Naive thymus-derived CD4-positive, alpha-beta T cell (primary cell): ENCODE measurements around the gene RHEBL1. TPM values are rescaled to one million over a fixed set of nuclear protein-coding genes. Genes with fewer than 3 reads are reported as not detected.

ENCODE experiments used
- ATAC-seq: fragments of 150-1000 bp; cut with Tn5 transposase; 2 replicates; pipeline ENCODE4 v1.10.0; 2021; ENCODE audit warnings: mild to moderate bottlenecking, moderate library complexity
- CTCF ChIA-PET: fragments of 350-600 bp; sonication (Branson Sonifier 250); formaldehyde crosslinking; loops from one replicate; lab custom pipeline; 2021; ENCODE audit warnings: antibody characterized with exemption; lab: Charles Lee
- POLR2A ChIA-PET: fragments of 350-600 bp; sonication (Branson Sonifier 250); formaldehyde crosslinking; loops from one replicate; lab custom pipeline; 2021; ENCODE audit warnings: antibody characterized with exemption, inconsistent platforms; lab: Charles Lee
- DNase-seq, 9 donors: peaks; one replicate each; pipeline versions ENCODE4 v3.0.0 to v3.0.0-alpha.2; 2020 to 2022; ENCODE audit warnings: mixed read lengths in 1 of 9
- H3K27ac ChIP-seq: one replicate; pipeline ENCODE4 v1.7.0; 2013; ENCODE audit warnings: mild to moderate bottlenecking, low read depth, low read length, moderate library complexity
- H3K27me3 ChIP-seq, 2 donors: one replicate each; pipeline ENCODE4 v1.7.0; 2013; ENCODE audit warnings: low read length in 2 of 2, mild to moderate bottlenecking in 2 of 2, moderate library complexity in 2 of 2; ENCODE audit not compliant: control insufficient read depth in 2 of 2, insufficient read depth in 2 of 2
- H3K36me3 ChIP-seq, 3 experiments: 1 replicate in 2 of 3; 2 replicates in 1 of 3; pipeline ENCODE4 v1.7.0; 2013; ENCODE audit warnings: low read length in 3 of 3, mild to moderate bottlenecking in 3 of 3, moderate library complexity in 1 of 3; ENCODE audit not compliant: insufficient read depth in 3 of 3, control insufficient read depth in 2 of 3
- H3K4me1 ChIP-seq, 2 donors: one replicate each; pipeline ENCODE4 v1.7.0; 2013; ENCODE audit warnings: low read length in 2 of 2, mild to moderate bottlenecking in 2 of 2, moderate library complexity in 1 of 2; ENCODE audit not compliant: control insufficient read depth in 2 of 2, insufficient read depth in 2 of 2
- H3K4me3 ChIP-seq: 2 replicates; pipeline ENCODE4 v1.7.0; 2013; ENCODE audit warnings: mild to moderate bottlenecking, low read length
- H3K9me3 ChIP-seq, 3 experiments: 1 replicate in 2 of 3; 2 replicates in 1 of 3; pipeline ENCODE4 v1.7.0; 2013; ENCODE audit warnings: low read length in 3 of 3; ENCODE audit not compliant: control insufficient read depth in 2 of 3
- H3K27ac Mint-ChIP-seq, 9 donors: one replicate each; pipeline ENCODE4 v1.8.0; 2020 to 2022; ENCODE audit warnings: mixed read lengths in 9 of 9, mild to moderate bottlenecking in 8 of 9, moderate library complexity in 5 of 9, inconsistent platforms in 2 of 9
- H3K27me3 Mint-ChIP-seq, 5 donors: one replicate each; pipeline ENCODE4 v1.8.0; 2021 to 2022; ENCODE audit warnings: mixed read lengths in 5 of 5, mild to moderate bottlenecking in 1 of 5
- H3K36me3 Mint-ChIP-seq, 5 donors: one replicate each; pipeline ENCODE4 v1.8.0; 2020 to 2022; ENCODE audit warnings: mixed read lengths in 5 of 5, mild to moderate bottlenecking in 3 of 5, inconsistent platforms in 1 of 5
- H3K4me1 Mint-ChIP-seq, 7 donors: one replicate each; pipeline ENCODE4 v1.8.0; 2020 to 2022; ENCODE audit warnings: mixed read lengths in 7 of 7, mild to moderate bottlenecking in 3 of 7, inconsistent platforms in 1 of 7
- H3K4me3 Mint-ChIP-seq, 10 donors: one replicate each; pipeline ENCODE4 v1.8.0; 2020 to 2022; ENCODE audit warnings: mild to moderate bottlenecking in 10 of 10, mixed read lengths in 10 of 10, moderate library complexity in 6 of 10, inconsistent platforms in 2 of 10
- H3K9me3 Mint-ChIP-seq, 11 donors: one replicate each; pipeline ENCODE4 v1.8.0; 2020 to 2022; ENCODE audit warnings: mixed read lengths in 11 of 11, mild to moderate bottlenecking in 4 of 11, inconsistent platforms in 1 of 11, moderate library complexity in 1 of 11
- intact Hi-C, 2 donors: fragments of 100-400 bp; cut with micrococcal nuclease; formaldehyde crosslinking; loops; one replicate each; pipeline ENCODE4 v1.15.1; 2023
- polyA plus RNA-seq, 2 donors: library from polyadenylated mRNA; unstranded; fragments of 300-500 nt; fragmentation: Illumina TruSeq; gene quantifications; one replicate each; pipeline ENCODE4 v1.2.3, GENCODE V29; 2021
- total RNA-seq, 6 experiments: library from RNA in 5 of 6; stranded (reverse) in 5 of 6; gene quantifications; 1 replicate in 5 of 6; 2 replicates in 1 of 6; pipeline ENCODE4 v1.2.3 and lab custom pipeline; 2021 to 2026

The RHEBL1 gene
- total and polyA plus RNA-seq, 7 experiments from 2014 or later: 1.8 to 9.4 (median 3.3) TPM

DNA sequence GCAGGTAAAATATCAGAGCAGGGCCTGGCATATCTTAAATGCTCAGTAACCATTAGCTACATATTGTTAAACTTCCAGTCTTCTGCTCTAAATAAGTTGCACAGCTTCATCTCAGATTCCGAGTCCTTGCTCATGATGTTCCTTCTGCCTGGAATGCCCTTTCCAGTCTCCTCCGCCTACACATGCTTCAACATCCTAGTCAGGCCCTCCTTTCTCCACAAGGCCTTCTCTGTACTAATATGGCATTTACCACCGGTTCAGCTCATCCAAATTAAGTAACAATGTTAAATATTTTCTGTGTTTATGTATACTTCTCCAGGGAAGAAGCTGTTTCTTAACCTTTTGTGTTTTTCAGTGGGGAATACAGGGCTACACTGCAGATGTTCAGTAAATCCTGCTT is 16.3 kb upstream of the RHEBL1 start:
- H3K27me3 Mint-ChIP-seq: peaks cover 15 to 46% (median 30%) of the 10 kb centered on the region in 5 donors
- ATAC-seq: no peak
- POLR2A ChIA-PET: interaction anchor here (1.7 kb wide), 2 partner anchors 44 to 103 kb away, joined by 6 read pairs; partner anchors contain the start of gene TUBA1A
- CTCF ChIA-PET: interaction anchor here (0.6 to 5.8 kb wide), 11 partner anchors 8 to 326 kb away, joined by 3 to 55 read pairs (median 3); partner anchors contain the start of genes DHH, RHEBL1 and TUBA1B
- H3K4me1 Mint-ChIP-seq: peaks cover 9 to 38% (median 23%) of the 10 kb centered on the region in 7 donors
- intact Hi-C loops: no loop called here
- H3K27me3 ChIP-seq: peaks cover 14 to 22% of the 10 kb centered on the region in 2 donors
- H3K27ac Mint-ChIP-seq: no peak overlapping the region
- DNase-seq: no peak
- H3K9me3 ChIP-seq: no peaks in the 10 kb centered on the region
- H3K36me3 Mint-ChIP-seq: no peaks in the 10 kb centered on the region
- no peaks in the 10 kb centered on the region for H3K36me3 ChIP-seq
- H3K4me1 ChIP-seq: peaks cover 25 to 28% of the 10 kb centered on the region in 2 donors
- H3K27ac ChIP-seq: no peak overlapping the region
- H3K9me3 Mint-ChIP-seq: peaks cover 0 to 2% (median 0%) of the 10 kb centered on the region in 11 donors
- H3K4me3 Mint-ChIP-seq: no peak overlapping the region
- H3K4me3 ChIP-seq: no peak overlapping the region

DNA sequence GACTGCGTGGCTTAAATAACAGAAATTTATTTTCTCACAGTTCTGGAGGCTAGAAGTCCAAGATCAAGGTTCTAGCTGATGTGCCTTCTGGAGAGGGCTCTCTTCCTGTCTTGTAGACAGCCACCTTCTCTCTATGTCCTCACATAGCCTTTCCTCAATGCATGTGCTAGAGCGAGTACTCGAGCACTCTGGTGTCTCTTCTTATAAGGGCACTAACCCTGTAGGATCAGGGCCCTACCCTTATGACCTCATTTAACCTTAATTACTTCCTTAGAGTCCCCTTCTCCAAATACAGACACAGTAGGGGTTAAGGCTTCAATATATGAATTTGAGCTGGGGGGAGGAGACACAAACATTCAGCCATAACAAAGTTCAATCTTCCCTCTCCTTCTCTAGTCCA is 14.7 kb upstream of the RHEBL1 start:
- Histone ChIP-seq H3K4me3 (no peak overlapping the region), H3K27me3 (peaks cover 10 to 11% of the 10 kb centered on the region in 2 donors), H3K4me1 (peaks cover 11 to 13% of the 10 kb centered on the region in 2 donors), H3K36me3 (no peaks in the 10 kb centered on the region), H3K27ac (no peak overlapping the region), H3K9me3 (no peaks in the 10 kb centered on the region)
- no peaks in the 10 kb centered on the region for H3K36me3 Mint-ChIP-seq
- peaks cover 5 to 32% (median 18%) of the 10 kb centered on the region in 5 donors for H3K27me3 Mint-ChIP-seq
- no peak for DNase-seq
- H3K4me1 Mint-ChIP-seq: peaks cover 0 to 26% (median 9%) of the 10 kb centered on the region in 7 donors
- ChIA-PET POLR2A (interaction anchor here (1.1 to 1.5 kb wide), 3 partner anchors 19 to 46 kb away, joined by 3 to 5 read pairs (median 4); no protein-coding TSS in a partner anchor), CTCF (interaction anchor here (0.7 to 5.8 kb wide), 6 partner anchors 15 to 1040 kb away, joined by 3 to 55 read pairs (median 4); partner anchors contain the start of gene RHEBL1)
- H3K4me3 Mint-ChIP-seq: no peak overlapping the region
- ATAC-seq: no peak
- H3K27ac Mint-ChIP-seq: no peak overlapping the region
- intact Hi-C loops: no loop called here
- no peaks in the 10 kb centered on the region for H3K9me3 Mint-ChIP-seq

DNA sequence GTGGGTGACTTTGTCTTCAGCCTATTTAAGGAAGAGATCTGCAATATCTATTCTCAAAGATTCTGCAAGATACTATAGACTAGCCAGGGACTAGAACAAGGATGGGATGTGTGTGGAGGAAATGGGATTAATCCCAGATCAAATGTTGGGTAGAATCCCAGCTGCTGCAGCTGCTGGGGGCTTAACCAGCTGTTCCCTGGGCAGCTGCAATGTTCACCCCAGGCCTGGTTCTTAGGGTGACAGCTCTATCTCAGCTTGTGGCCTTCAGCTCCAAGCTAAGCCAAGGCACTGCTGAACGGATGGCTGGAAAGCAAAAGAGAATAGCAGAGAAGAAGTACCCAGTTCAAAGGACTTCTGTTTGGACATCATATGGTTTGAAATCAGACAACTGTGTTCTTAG is 10.0 kb upstream of the RHEBL1 start:
- Mint-ChIP-seq H3K27ac (no peak overlapping the region), H3K4me3 (no peak overlapping the region), H3K27me3 (peaks cover 0 to 7% (median 4%) of the 10 kb centered on the region in 5 donors), H3K36me3 (no peaks in the 10 kb centered on the region), H3K4me1 (no peaks in the 10 kb centered on the region), H3K9me3 (no peaks in the 10 kb centered on the region)
- H3K27ac ChIP-seq: no peak overlapping the region
- ATAC-seq (no peak), DNase-seq (no peak)
- H3K4me3 ChIP-seq: no peak overlapping the region
- ChIA-PET POLR2A (interaction anchor here (1.2 to 1.7 kb wide), 2 partner anchors 10 to 51 kb away, joined by 3 to 5 read pairs; partner anchors contain the start of genes RHEBL1 and TUBA1B), CTCF (no interaction called here)
- no peaks in the 10 kb centered on the region for H3K27me3 ChIP-seq
- intact Hi-C loops: no loop called here
- H3K36me3 ChIP-seq: no peaks in the 10 kb centered on the region
- H3K9me3 ChIP-seq: no peaks in the 10 kb centered on the region
- no peaks in the 10 kb centered on the region for H3K4me1 ChIP-seq

DNA sequence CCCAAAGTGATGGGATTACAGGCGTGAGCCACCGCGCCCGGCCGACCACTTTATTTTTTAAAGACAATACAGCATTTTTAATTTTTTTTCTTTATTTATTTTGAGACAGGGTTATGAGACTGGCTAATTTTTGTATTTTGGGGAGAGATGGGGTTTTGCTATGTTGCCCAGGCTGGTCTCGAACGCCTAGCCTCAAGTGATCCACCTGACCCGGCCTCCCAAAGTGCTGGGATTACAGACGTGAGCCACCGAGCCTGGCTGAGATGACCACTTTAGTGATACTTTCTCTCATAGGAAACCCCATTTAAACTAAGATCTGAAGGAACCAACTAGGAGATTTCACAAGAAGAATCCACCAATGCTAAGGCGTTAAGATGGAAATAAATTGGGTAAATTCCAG is 1.2 kb upstream of the RHEBL1 start:
- ATAC-seq (no peak), DNase-seq (no peak)
- no peaks in the 10 kb centered on the region for H3K36me3 Mint-ChIP-seq
- peaks cover 14 to 31% (median 18%) of the 10 kb centered on the region in 7 donors for H3K4me1 Mint-ChIP-seq
- no peaks in the 10 kb centered on the region for H3K27me3 Mint-ChIP-seq
- intact Hi-C loops: loop anchor here (1.0 kb wide), 7 partner anchors 15 to 252 kb away; partner anchors contain the start of genes TUBA1A (in 2 of the 2), LMBR1L (in 1 of the 2), PRKAG1 (in 1 of the 2) and TROAP (in 1 of the 2)
- peak overlapping the region in 1 of 9 donors; percentile 32 for H3K27ac Mint-ChIP-seq
- no peaks in the 10 kb centered on the region for H3K27me3 ChIP-seq
- H3K36me3 ChIP-seq: no peaks in the 10 kb centered on the region
- ChIA-PET POLR2A (interaction anchor here (1.0 to 1.9 kb wide), 2 partner anchors 29 to 118 kb away, joined by 3 to 17 read pairs; partner anchors contain the start of gene TUBA1A), CTCF (interaction anchor here (1.5 kb wide), 1 partner anchor 23 kb away, joined by 5 read pairs; the partner anchor contains the start of gene DHH)
- H3K27ac ChIP-seq: no peak overlapping the region
- no peaks in the 10 kb centered on the region for H3K9me3 ChIP-seq
- peaks cover 0 to 2% (median 0%) of the 10 kb centered on the region in 11 donors for H3K9me3 Mint-ChIP-seq
- peaks cover 5 to 13% of the 10 kb centered on the region in 2 donors for H3K4me1 ChIP-seq
- H3K4me3 ChIP-seq: no peak overlapping the region
- peak overlapping the region in 3 of 10 donors; percentile 25 to 99 (median 38) for H3K4me3 Mint-ChIP-seq

DNA sequence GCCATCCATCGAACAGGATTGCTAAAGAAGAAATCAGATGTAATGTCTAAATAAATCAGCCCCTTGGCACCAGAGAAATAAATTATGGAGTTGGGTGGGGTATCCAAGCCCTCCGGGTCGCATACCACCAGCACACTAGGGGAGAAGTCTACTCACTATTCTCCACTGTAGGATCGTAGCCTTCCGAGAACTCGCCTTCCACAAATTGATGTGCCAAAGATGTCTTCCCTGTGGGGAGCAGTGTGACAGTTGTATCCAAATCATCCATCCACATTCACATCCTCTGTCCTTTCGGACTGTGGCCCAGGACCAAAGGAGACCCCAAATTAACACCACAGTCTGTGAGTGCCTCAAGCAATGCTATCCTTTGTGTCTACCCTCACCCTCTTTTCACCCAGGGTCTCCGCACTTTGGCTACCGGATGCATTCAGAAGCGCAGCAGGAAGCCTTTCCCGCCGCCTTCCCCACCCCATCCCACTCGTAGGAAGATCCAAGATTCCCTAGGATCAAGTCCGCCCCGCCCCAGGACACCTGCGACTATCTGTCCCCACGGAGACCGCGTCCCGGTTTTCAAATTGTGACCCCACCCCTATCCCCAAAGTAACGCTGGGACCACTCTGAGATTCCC is 786 bp downstream of the RHEBL1 start:
- H3K4me3 Mint-ChIP-seq: peak overlapping the region; percentile 86 to 99 (median 96)
- H3K9me3 Mint-ChIP-seq: peaks cover 0 to 2% (median 0%) of the 10 kb centered on the region in 11 donors
- peak overlapping the region; percentile 74 for H3K27ac ChIP-seq
- DNase-seq: no peak
- ChIA-PET POLR2A (interaction anchor here (0.7 to 2.0 kb wide), 7 partner anchors 10 to 911 kb away, joined by 4 to 17 read pairs (median 4); partner anchors contain the start of genes KMT2D, TUBA1A and TUBA1B), CTCF (interaction anchor here (0.8 to 6.6 kb wide), 5 partner anchors 16 to 166 kb away, joined by 3 to 55 read pairs (median 4); no protein-coding TSS in a partner anchor)
- ATAC-seq: no peak
- peaks cover 0 to under 1% (median 0%) of the 10 kb centered on the region in 5 donors for H3K36me3 Mint-ChIP-seq
- H3K4me3 ChIP-seq: peak overlapping the region; percentile 99
- H3K27ac Mint-ChIP-seq: peak overlapping the region; percentile 77 to 92 (median 86)
- no peaks in the 10 kb centered on the region for H3K9me3 ChIP-seq
- H3K4me1 ChIP-seq: peaks cover 5 to 13% of the 10 kb centered on the region in 2 donors
- intact Hi-C loops: loop anchor here (1.0 to 10.0 kb wide), 5 partner anchors 9 to 469 kb away; partner anchors contain the start of genes KMT2D (in 2 of the 2), CCNT1 (in 1 of the 2) and TUBA1C (in 1 of the 2)
- H3K27me3 ChIP-seq: no peaks in the 10 kb centered on the region
- H3K36me3 ChIP-seq: no peaks in the 10 kb centered on the region
- H3K4me1 Mint-ChIP-seq: peaks cover 16 to 33% (median 21%) of the 10 kb centered on the region in 7 donors
- H3K27me3 Mint-ChIP-seq: no peaks in the 10 kb centered on the region

DNA sequence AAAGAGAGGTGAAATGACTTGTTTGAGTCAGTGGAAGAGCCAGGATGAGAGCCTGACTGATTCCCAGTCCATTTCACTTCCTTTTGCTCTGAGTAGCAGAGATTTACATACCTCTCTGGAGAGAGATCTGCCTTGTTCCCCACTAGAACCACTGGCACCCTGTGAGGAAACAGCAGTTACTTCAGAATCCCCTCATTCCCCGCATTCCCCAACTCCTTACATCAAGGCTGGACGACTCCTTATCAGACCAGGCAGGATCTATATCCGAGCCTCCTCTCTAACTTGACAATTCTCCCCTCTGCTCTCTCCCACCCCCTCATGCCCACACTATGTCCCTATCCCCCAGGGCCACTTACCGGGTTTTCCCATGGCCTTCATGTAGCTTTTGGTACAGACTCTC is 3.7 kb downstream of the RHEBL1 start:
- Histone ChIP-seq H3K36me3 (no peaks in the 10 kb centered on the region), H3K27me3 (no peaks in the 10 kb centered on the region), H3K27ac (no peak overlapping the region), H3K9me3 (no peaks in the 10 kb centered on the region), H3K4me3 (no peak overlapping the region), H3K4me1 (peaks cover 9 to 16% of the 10 kb centered on the region in 2 donors)
- no peak for DNase-seq
- Mint-ChIP-seq H3K36me3 (peaks cover 0 to 2% (median 0%) of the 10 kb centered on the region in 5 donors), H3K4me1 (peaks cover 23 to 30% (median 29%) of the 10 kb centered on the region in 7 donors), H3K4me3 (no peak overlapping the region), H3K27me3 (no peaks in the 10 kb centered on the region), H3K9me3 (peaks cover 0 to 4% (median 0%) of the 10 kb centered on the region in 11 donors), H3K27ac (peak overlapping the region in 1 of 9 donors; percentile 31)
- ChIA-PET CTCF (interaction anchor here (0.6 to 6.6 kb wide), 6 partner anchors 16 to 62 kb away, joined by 3 to 55 read pairs (median 4); partner anchors contain the start of gene DHH), POLR2A (interaction anchor here (0.6 to 5.4 kb wide), 3 partner anchors 11 to 65 kb away, joined by 3 to 35 read pairs (median 3); partner anchors contain the start of genes LMBR1L and TUBA1B)
- no peak for ATAC-seq
- intact Hi-C loops: loop anchor here in 1 of 2 donors (5.0 to 10.0 kb wide), 2 partner anchors 199 to 349 kb away; partner anchors contain the start of genes CCNT1 and TUBA1C
